Ishikawa (cell line): Measurements from ENCODE around the gene CHIT1.

Experiments
- CEBPB ChIP-seq: IDR thresholded peaks from 2 replicates; pipeline ENCODE4 v1.6.1; 2012
- EP300 ChIP-seq: IDR thresholded peaks from 2 replicates; pipeline ENCODE4 v1.6.1; 2012; ENCODE audit warnings: borderline replicate concordance
- RAD21 ChIP-seq: IDR thresholded peaks from 2 replicates; pipeline ENCODE4 v1.6.1; 2012; ENCODE audit warnings: low read depth
- TAF1 ChIP-seq: IDR thresholded peaks from 2 replicates; pipeline ENCODE4 v1.6.1; 2012; ENCODE audit warnings: low read depth, mild to moderate bottlenecking
- YY1 ChIP-seq: IDR thresholded peaks from 2 replicates; pipeline ENCODE4 v1.6.1; 2012; ENCODE audit warnings: low read depth
- TF ChIP-seq, protein P1 (sequence below): IDR thresholded peaks from 2 replicates; pipeline ENCODE4 v1.6.1; 2012
- TF ChIP-seq, protein P2 (sequence below): IDR thresholded peaks from 2 replicates; pipeline ENCODE4 v1.6.1; 2012

The CHIT1 gene

DNA sequence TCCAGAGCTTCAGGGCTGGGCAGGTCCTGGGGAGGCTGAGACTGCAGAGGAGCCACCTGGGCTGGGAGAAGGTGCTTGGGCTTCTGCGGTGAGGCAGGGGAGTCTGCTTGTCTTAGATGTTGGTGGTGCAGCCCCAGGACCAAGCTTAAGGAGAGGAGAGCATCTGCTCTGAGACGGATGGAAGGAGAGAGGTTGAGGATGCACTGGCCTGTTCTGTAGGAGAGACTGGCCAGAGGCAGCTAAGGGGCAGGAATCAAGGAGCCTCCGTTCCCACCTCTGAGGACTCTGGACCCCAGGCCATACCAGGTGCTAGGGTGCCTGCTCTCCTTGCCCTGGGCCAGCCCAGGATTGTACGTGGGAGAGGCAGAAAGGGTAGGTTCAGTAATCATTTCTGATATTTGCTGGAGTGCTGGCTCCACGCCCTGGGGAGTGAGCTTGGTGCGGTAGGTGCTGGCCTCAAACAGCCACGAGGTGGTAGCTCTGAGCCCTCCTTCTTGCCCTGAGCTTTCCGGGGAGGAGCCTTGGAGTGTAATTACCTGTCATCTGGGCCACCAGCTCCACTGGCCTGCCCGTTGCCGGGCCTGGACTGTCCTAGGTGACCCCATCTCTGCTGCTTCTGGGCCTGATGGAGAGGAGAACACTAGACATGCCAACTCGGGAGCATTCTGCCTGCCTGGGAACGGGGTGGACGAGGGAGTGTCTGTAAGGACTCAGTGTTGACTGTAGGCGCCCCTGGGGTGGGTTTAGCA is 63.1 kb downstream of the CHIT1 start:
- TF ChIP-seq CEBPB (no peak), YY1 (no peak), EP300 (no peak), TAF1 (no peak), RAD21 (peak; percentile 27; the same call in 1 of the 2 replicates)
- TF ChIP-seq, protein P1, sequence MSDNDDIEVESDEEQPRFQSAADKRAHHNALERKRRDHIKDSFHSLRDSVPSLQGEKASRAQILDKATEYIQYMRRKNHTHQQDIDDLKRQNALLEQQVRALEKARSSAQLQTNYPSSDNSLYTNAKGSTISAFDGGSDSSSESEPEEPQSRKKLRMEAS = peak; percentile 72
- TF ChIP-seq, protein P2, sequence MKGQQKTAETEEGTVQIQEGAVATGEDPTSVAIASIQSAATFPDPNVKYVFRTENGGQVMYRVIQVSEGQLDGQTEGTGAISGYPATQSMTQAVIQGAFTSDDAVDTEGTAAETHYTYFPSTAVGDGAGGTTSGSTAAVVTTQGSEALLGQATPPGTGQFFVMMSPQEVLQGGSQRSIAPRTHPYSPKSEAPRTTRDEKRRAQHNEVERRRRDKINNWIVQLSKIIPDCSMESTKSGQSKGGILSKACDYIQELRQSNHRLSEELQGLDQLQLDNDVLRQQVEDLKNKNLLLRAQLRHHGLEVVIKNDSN = no peak
